SK-N-SH treated with all-trans-retinoic acid at 6 μM for 48 hours (cell line): ENCODE data around the gene RAB36.

Experiments used
- ATAC-seq: fragments of 200-7000 bp; cut with Tn5 transposase; 3 replicates; pipeline ENCODE4 v1.9.1; 2020; ENCODE audit warnings: mild to moderate bottlenecking, moderate library complexity
- ARNTL ChIP-seq: fragments of 450-650 bp; formaldehyde crosslinking; IDR thresholded peaks from 2 replicates; pipeline ENCODE4 v1.5.0; 2020; ENCODE audit warnings: low read depth, mild to moderate bottlenecking, moderate library complexity, borderline replicate concordance
- CSRNP3 ChIP-seq: fragments of 250-450 bp; sonication (Bioruptor Pico); IDR thresholded peaks from 2 replicates; pipeline ENCODE4 v1.5.1; 2021; ENCODE audit warnings: mild to moderate bottlenecking, moderate library complexity
- ISL1 ChIP-seq: fragments of 250-450 bp; sonication (Bioruptor Pico); IDR thresholded peaks from 2 replicates; pipeline ENCODE4 v2.1.2; 2022; ENCODE audit warnings: mild to moderate bottlenecking, moderate library complexity
- PATZ1 ChIP-seq: fragments of 250-450 bp; sonication (Bioruptor Pico); IDR thresholded peaks from 2 replicates; pipeline ENCODE4 v1.8.0; 2020; ENCODE audit warnings: mild to moderate bottlenecking, moderate library complexity, borderline replicate concordance
- POU6F1 ChIP-seq: fragments of 250-450 bp; sonication (Bioruptor Pico); IDR thresholded peaks from 2 replicates; pipeline ENCODE4 v1.8.0; 2021; ENCODE audit warnings: low read depth, mild to moderate bottlenecking, moderate library complexity, borderline replicate concordance
- PPARA ChIP-seq: fragments of 250-450 bp; sonication (Bioruptor Pico); IDR thresholded peaks from 2 replicates; pipeline ENCODE4 v1.5.0; 2020; ENCODE audit warnings: mild to moderate bottlenecking, borderline replicate concordance
- RARB ChIP-seq: fragments of 250-450 bp; sonication (Bioruptor Pico); IDR thresholded peaks from 2 replicates; pipeline ENCODE4 v1.8.0; 2021; ENCODE audit warnings: mild to moderate bottlenecking, moderate library complexity
- SNAI2 ChIP-seq: fragments of 250-450 bp; sonication (Bioruptor Pico); IDR thresholded peaks from 2 replicates; pipeline ENCODE4 v1.5.0; 2020; ENCODE audit warnings: mild to moderate bottlenecking, moderate library complexity
- TCF4 ChIP-seq: fragments of 250-450 bp; sonication (Bioruptor Pico); IDR thresholded peaks from 2 replicates; pipeline ENCODE4 v1.8.0; 2021; ENCODE audit warnings: mild to moderate bottlenecking, moderate library complexity, borderline replicate concordance
- TOX ChIP-seq: fragments of 250-450 bp; sonication (Bioruptor Pico); IDR thresholded peaks from 2 replicates; pipeline ENCODE4 v1.8.0; 2021; ENCODE audit warnings: mild to moderate bottlenecking, moderate library complexity, borderline replicate concordance
- TSHZ2 ChIP-seq: fragments of 250-450 bp; sonication (Bioruptor Pico); IDR thresholded peaks from 2 replicates; pipeline ENCODE4 v1.5.0; 2020; ENCODE audit warnings: mild to moderate bottlenecking, moderate library complexity
- ZC3H10 ChIP-seq: fragments of 250-450 bp; sonication (Bioruptor Pico); IDR thresholded peaks from 2 replicates; pipeline ENCODE4 v1.5.1; 2021; ENCODE audit warnings: mild to moderate bottlenecking, moderate library complexity
- ZFP3 ChIP-seq: fragments of 250-450 bp; sonication (Bioruptor Pico); IDR thresholded peaks from 2 replicates; pipeline ENCODE4 v1.5.0; 2020; ENCODE audit warnings: mild to moderate bottlenecking, moderate library complexity
- ZFP30 ChIP-seq: fragments of 450-650 bp; formaldehyde crosslinking; IDR thresholded peaks from 2 replicates; pipeline ENCODE4 v1.5.0; 2022; ENCODE audit warnings: mild to moderate bottlenecking, moderate library complexity
- ZNF565 ChIP-seq: fragments of 450-650 bp; formaldehyde crosslinking; conservative IDR thresholded peaks from 2 replicates; pipeline ENCODE4 v1.5.0; 2020; ENCODE audit warnings: low read depth, mild to moderate bottlenecking, moderate library complexity
- ZNF70 ChIP-seq: fragments of 450-650 bp; formaldehyde crosslinking; IDR thresholded peaks from 2 replicates; pipeline ENCODE4 v1.5.0; 2020; ENCODE audit warnings: mild to moderate bottlenecking, moderate library complexity
- ZNF8 ChIP-seq: fragments of 450-650 bp; formaldehyde crosslinking; IDR thresholded peaks from 2 replicates; pipeline ENCODE4 v1.5.0; 2020; ENCODE audit warnings: mild to moderate bottlenecking, moderate library complexity

Gene RAB36

GRCh38 chr22:23117891-23118646, 27.2 kb upstream of the RAB36 start:
- TF ChIP-seq PPARA (CRISPR knock-in tag) (no peak), ZNF70 (CRISPR knock-in tag) (no peak), TCF4 (no peak), ZC3H10 (no peak), RARB (CRISPR knock-in tag) (no peak), TSHZ2 (CRISPR knock-in tag) (no peak), ZNF8 (CRISPR knock-in tag) (no peak)
- no peak for ATAC-seq

- TF ChIP-seq CSRNP3 (CRISPR knock-in tag) (no peak), ZFP30 (no peak), PATZ1 (CRISPR knock-in tag) (no peak), TCF4 (no peak), ISL1 (CRISPR knock-in tag) (no peak), PPARA (CRISPR knock-in tag) (no peak), POU6F1 (CRISPR knock-in tag) (no peak), ZNF8 (CRISPR knock-in tag) (no peak), ZFP3 (no peak), ZNF565 (CRISPR knock-in tag) (no peak), ARNTL (CRISPR knock-in tag) (no peak), ZNF70 (CRISPR knock-in tag) (no peak), RARB (CRISPR knock-in tag) (no peak), SNAI2 (CRISPR knock-in tag) (no peak)
- TF ChIP-seq, all 23 proteins: peak for 0
- ATAC-seq = no peak
Measured at GRCh38 chr22:23118647-23119493, 26.4 kb upstream of the RAB36 start.

- no peak for TF ChIP-seq ZC3H10
- ATAC-seq = no peak
Measured at GRCh38 chr22:23119494-23120414, 25.5 kb upstream of the RAB36 start.

GRCh38 chr22:23120415-23120899, 24.8 kb upstream of the RAB36 start:
- no peak for ATAC-seq
- TF ChIP-seq TOX (CRISPR knock-in tag) = no peak
- no peak for TF ChIP-seq CSRNP3 (CRISPR knock-in tag)
- TF ChIP-seq PATZ1 (CRISPR knock-in tag) = no peak
- no peak for TF ChIP-seq POU6F1 (CRISPR knock-in tag)
- TF ChIP-seq ZNF565 (CRISPR knock-in tag) = no peak
- TF ChIP-seq ZFP30 = no peak
- TF ChIP-seq ZNF70 (CRISPR knock-in tag) = no peak
- TF ChIP-seq ZC3H10 = no peak
- no peak for TF ChIP-seq TCF4
